ENCODE results near the gene ACO2. TPM values are rescaled to one million over a fixed set of nuclear protein-coding genes. Genes with fewer than 3 reads are reported as not detected.

ACO2 gene
- total and polyA plus RNA-seq, 2 of the 4 experiments (the other 2 are of a cell fraction): 71.3 to 72.9 TPM

DNA sequence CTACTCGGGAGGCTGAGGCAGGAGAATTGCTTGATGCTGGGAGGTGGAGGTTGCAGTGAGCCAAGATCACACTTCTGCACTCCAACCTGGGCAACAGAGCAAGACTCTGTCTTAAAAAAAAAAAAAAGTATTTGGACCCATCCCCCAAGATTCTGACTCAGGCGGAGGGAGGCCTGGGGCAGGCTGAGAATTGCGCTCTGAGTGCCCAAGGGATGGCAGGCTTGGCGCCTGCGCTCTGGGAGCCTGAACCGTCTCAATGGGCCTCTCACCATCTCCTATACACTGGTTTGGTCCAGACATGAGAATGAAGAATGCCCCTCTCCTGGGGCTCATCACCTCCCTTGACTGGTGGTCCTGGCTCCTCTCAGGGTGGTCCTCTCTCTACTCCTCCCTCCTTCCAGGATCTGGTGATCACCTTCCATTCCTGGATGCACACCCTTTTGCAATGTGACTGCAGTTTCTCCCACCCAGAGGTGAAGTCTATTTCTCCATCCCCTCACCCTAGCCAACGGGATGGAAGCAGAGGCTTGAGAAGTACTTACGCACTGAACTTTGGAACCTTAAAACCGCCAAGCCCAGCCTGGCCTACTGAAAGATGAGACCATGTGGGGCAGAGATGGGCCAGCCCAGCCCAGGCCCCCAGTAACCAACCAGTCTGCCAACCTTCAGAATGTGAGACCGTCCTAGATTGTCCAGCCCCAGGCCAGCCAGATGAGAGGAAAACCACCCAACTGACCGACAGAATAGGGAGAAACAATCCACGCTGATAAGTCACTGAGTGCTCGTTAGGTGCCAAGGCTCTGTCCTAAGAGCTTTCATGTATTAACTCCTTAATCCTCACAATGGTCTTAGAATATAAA lies 70.5 kb downstream of the ACO2 start:
- Histone ChIP-seq H3K4me1 (ENCODE audit: control insufficient read depth, insufficient read depth, low read length) (peaks cover 11% of the 10 kb centered on the region), H3K79me1 (ENCODE audit: low read depth in 1 of 2, low read length in 2 of 2) (peaks cover 8 to 69% of the 10 kb centered on the region in 2 experiments), H3K14ac (replicated peaks; ENCODE audit: low read depth, low read length) (no peak overlapping the region), H2AK5ac (ENCODE audit: low read depth, low read length) (no peak overlapping the region), H3K18ac (ENCODE audit: low read depth, low read length) (no peak overlapping the region), H2AFZ (replicated peaks; ENCODE audit: low read length, poor library complexity) (no peak overlapping the region), H3K27ac (ENCODE audit: insufficient read depth, low read length) (no peak overlapping the region), H4K5ac (ENCODE audit: low read depth, low read length) (no peak overlapping the region), H3K36me3 (ENCODE audit: control insufficient read depth, insufficient read depth, low read length) (peaks cover 25% of the 10 kb centered on the region), H3K9me1 (ENCODE audit: insufficient read depth, low read length) (peaks cover 23% of the 10 kb centered on the region), H3K4me3 (ENCODE audit: insufficient read depth, low read depth, low read length) (no peak overlapping the region), H4K8ac (ENCODE audit: low read depth in 2 of 2, low read length in 2 of 2) (no peak overlapping the region), H4K91ac (ENCODE audit: insufficient read depth, low read depth, low read length) (no peak overlapping the region), H3K9me3 (ENCODE audit: control insufficient read depth, insufficient read depth, low read length) (no peaks in the 10 kb centered on the region), H3K23ac (ENCODE audit: low read depth, low read length) (no peak overlapping the region), H4K20me1 (ENCODE audit: insufficient read depth, low read length) (peaks cover 53% of the 10 kb centered on the region), H2BK5ac (ENCODE audit: low read depth, low read length, poor library complexity, severe bottlenecking) (no peak overlapping the region), H2BK15ac (ENCODE audit: low read depth, low read length) (no peak overlapping the region), H2BK20ac (ENCODE audit: low read depth, low read length) (no peak overlapping the region), H3K27me3 (ENCODE audit: control insufficient read depth, insufficient read depth, low read length) (no peaks in the 10 kb centered on the region), H3K56ac (ENCODE audit: extremely low read depth, insufficient read depth, low read length) (no peak overlapping the region), H2AK9ac (replicated peaks; ENCODE audit: low read depth, low read length, poor library complexity) (no peak overlapping the region), H2BK120ac (ENCODE audit: low read depth, low read length) (no peak overlapping the region), H3K9ac (ENCODE audit: low read depth, low read length) (no peak overlapping the region), H3K4me2 (ENCODE audit: low read depth, low read length) (no peak overlapping the region), H3K4ac (ENCODE audit: low read depth, low read length) (no peak overlapping the region)
- intact Hi-C loops (cut with micrococcal nuclease): no loop called here
- no TSS peak for BruUV-seq (replicated peaks)
- in situ Hi-C loops (cut with MboI; ENCODE audit: low sequenced_read_pairs): no loop called here
- DNase-seq: no peak
- ChIA-PET CTCF (no interaction called here), POLR2A (ENCODE audit: unreplicated experiment) (no interaction called here)
- dilution Hi-C loops (cut with HindIII; ENCODE audit: low sequenced_read_pairs, unreplicated experiment): no loop called here
- no peak for ATAC-seq (ENCODE audit: low read depth)
- WGBS, 2 experiments (ENCODE audit: extremely low coverage in 2 of 2, insufficient read length in 1 of 2): 80% methylated on average over 2 of the region's 13 CpGs; no CpG with 5 or more reads in 1 of the 2 experiments
- TF ChIP-seq MAZ (IDR thresholded peaks at IDR 0.05; ENCODE audit: borderline replicate concordance, low read depth, low read length) (no peak), RFX5 (IDR thresholded peaks at IDR 0.05; ENCODE audit: low read depth, low read length) (no peak), POLR2A (IDR thresholded peaks at IDR 0.05; ENCODE audit: low read depth, low read length) (no peak), RCOR1 (IDR thresholded peaks at IDR 0.05; ENCODE audit: insufficient replicate concordance, low read length) (no peak), RAD21 (IDR thresholded peaks at IDR 0.05; ENCODE audit: low read length) (no peak), CEBPB (IDR thresholded peaks at IDR 0.05; ENCODE audit: low read depth, low read length) (no peak), MXI1 (IDR thresholded peaks at IDR 0.05; ENCODE audit: borderline replicate concordance, low read depth, low read length) (no peak), MAFK (IDR thresholded peaks at IDR 0.05; ENCODE audit: low read depth, low read length) (no peak), CHD1 (IDR thresholded peaks at IDR 0.05; ENCODE audit: low read depth, low read length) (no peak), BHLHE40 (IDR thresholded peaks at IDR 0.05; ENCODE audit: low read depth, low read length) (no peak), FOS (IDR thresholded peaks at IDR 0.05; ENCODE audit: low read depth, low read length) (no peak), NFE2L2 (IDR thresholded peaks at IDR 0.05; ENCODE audit: low read depth, low read length) (no peak)
- TF ChIP-seq, protein P1, sequence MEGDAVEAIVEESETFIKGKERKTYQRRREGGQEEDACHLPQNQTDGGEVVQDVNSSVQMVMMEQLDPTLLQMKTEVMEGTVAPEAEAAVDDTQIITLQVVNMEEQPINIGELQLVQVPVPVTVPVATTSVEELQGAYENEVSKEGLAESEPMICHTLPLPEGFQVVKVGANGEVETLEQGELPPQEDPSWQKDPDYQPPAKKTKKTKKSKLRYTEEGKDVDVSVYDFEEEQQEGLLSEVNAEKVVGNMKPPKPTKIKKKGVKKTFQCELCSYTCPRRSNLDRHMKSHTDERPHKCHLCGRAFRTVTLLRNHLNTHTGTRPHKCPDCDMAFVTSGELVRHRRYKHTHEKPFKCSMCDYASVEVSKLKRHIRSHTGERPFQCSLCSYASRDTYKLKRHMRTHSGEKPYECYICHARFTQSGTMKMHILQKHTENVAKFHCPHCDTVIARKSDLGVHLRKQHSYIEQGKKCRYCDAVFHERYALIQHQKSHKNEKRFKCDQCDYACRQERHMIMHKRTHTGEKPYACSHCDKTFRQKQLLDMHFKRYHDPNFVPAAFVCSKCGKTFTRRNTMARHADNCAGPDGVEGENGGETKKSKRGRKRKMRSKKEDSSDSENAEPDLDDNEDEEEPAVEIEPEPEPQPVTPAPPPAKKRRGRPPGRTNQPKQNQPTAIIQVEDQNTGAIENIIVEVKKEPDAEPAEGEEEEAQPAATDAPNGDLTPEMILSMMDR (conservative IDR thresholded peaks at IDR 0.05; ENCODE audit: low read depth, low read length): no peak
- TF ChIP-seq, protein P2, sequence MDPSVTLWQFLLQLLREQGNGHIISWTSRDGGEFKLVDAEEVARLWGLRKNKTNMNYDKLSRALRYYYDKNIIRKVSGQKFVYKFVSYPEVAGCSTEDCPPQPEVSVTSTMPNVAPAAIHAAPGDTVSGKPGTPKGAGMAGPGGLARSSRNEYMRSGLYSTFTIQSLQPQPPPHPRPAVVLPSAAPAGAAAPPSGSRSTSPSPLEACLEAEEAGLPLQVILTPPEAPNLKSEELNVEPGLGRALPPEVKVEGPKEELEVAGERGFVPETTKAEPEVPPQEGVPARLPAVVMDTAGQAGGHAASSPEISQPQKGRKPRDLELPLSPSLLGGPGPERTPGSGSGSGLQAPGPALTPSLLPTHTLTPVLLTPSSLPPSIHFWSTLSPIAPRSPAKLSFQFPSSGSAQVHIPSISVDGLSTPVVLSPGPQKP (IDR thresholded peaks at IDR 0.05; ENCODE audit: borderline replicate concordance, low read depth, low read length): no peak
- TF ChIP-seq, protein P3, sequence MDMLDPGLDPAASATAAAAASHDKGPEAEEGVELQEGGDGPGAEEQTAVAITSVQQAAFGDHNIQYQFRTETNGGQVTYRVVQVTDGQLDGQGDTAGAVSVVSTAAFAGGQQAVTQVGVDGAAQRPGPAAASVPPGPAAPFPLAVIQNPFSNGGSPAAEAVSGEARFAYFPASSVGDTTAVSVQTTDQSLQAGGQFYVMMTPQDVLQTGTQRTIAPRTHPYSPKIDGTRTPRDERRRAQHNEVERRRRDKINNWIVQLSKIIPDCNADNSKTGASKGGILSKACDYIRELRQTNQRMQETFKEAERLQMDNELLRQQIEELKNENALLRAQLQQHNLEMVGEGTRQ (IDR thresholded peaks at IDR 0.05; ENCODE audit: low read depth, low read length): no peak
